SK-MEL-5 (cell line): ENCODE measurements around the gene AIMP2. TPM values are rescaled to one million over a fixed set of nuclear protein-coding genes. Genes with fewer than 3 reads are reported as not detected.
"Not testable (repeated sequence)": the region's sequence is repeated elsewhere in the genome, so short reads cannot be mapped to it uniquely, and the experiment has no call there.

ENCODE experiments used
- DNase-seq: peaks from one replicate; pipeline ENCODE4 v3.0.0-alpha.2; 2016; ENCODE audit warnings: low read depth, low spot score
- in situ Hi-C: cut with HindIII; loops from 2 replicates; pipeline ENCODE4 v1.10.0; 2016; ENCODE audit warnings: low sequenced_read_pairs, high pct_unique_total_duplicates, low pct_unique_long_range_greater_than_20kb
- small RNA-seq, 2 experiments: library from RNA; depleted of rRNA; stranded (forward); fragments of <200 nt; gene quantifications; one replicate each; pipeline ENCODE3, GENCODE V24; 2014
- total RNA-seq: library from RNA; depleted of rRNA; stranded (reverse); fragments of >200 nt; shearing (Covaris generic); gene quantifications from 2 replicates; pipeline ENCODE4 v1.2.3, GENCODE V29; 2014; rRNA removed

AIMP2 gene
- total RNA-seq, 1 experiment from 2014 or later = 172 TPM

- in situ Hi-C loops, DNase-seq: not testable (repeated sequence)
These were observed 50.9 kb downstream of the AIMP2 start for GRCh38 chr7:6059941-6060340.

DNA sequence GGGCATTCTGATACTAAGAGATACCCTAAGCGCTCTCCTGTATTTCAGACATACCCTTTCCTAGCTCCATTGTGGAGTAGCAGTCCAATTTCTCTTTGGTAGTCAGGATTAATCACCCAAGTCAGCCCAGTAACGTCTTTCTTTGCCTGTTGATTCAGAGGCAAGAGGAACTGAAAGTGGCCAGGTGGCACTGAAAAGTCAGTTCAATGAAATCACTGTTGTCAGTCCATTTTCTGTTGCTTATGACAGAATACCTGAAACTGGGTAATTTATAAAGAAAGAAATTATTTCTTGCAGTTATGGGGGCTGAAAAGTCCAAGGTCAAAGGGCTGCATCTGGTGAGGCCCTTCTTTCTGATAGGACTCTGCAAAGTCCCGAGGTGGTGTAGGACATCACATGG, 62.3 kb downstream of the AIMP2 start:
- in situ Hi-C loops = no loop called here
- DNase-seq = no peak

Small RNAs within 50 kb of the gene (small RNA-seq; reads per million reads assigned to genes)
- gene RF00019 = 0 reads per million in 2 experiments
- gene RNU6-218P = 0 reads per million in 2 experiments
- gene SNORA80D = 4.2 to 5.8 reads per million in 2 experiments

Other genes starting within 250 kb of the AIMP2 start
- 38.0 and 40.0 TPM in 2 replicates for gene RNF216, start 227.6 kb upstream of the AIMP2 start, total RNA-seq
- gene OCM, start 128.5 kb upstream of the AIMP2 start, total RNA-seq = not detected in 2 replicates
- 103 and 104 TPM in 2 replicates for gene CCZ1, start 110.5 kb upstream of the AIMP2 start, total RNA-seq
- gene RSPH10B, start 38.6 kb upstream of the AIMP2 start, total RNA-seq = 0.34 TPM in 1 of 2 replicates, not detected in the other
- 42.8 and 43.3 TPM in 2 replicates for gene PMS2, start 223 bp upstream of the AIMP2 start, total RNA-seq
- 0.50 and 0.51 TPM in 2 replicates for gene ANKRD61, start 22.1 kb downstream of the AIMP2 start, total RNA-seq
- 111 and 125 TPM in 2 replicates for gene EIF2AK1, start 49.9 kb downstream of the AIMP2 start, total RNA-seq
- 6.1 TPM in 2 replicates for gene USP42, start 95.7 kb downstream of the AIMP2 start, total RNA-seq